ENCODE results near the gene PARVG. TPM values are rescaled to one million over a fixed set of nuclear protein-coding genes. Genes with fewer than 3 reads are reported as not detected.

Gene PARVG
- polyA plus RNA-seq, 2 of the 4 experiments (the other 2 are of a cell fraction), result not detected

- no peaks in the 10 kb centered on the region for H3K4me1 ChIP-seq
- WGBS (ENCODE audit: missing lambda C conversion rate), result 57% methylated on average over 1 of the region's 8 CpGs
- no peak for TF ChIP-seq NFE2L2 (conservative IDR thresholded peaks at IDR 0.05; ENCODE audit: low read length)
- TF ChIP-seq E2F6 (IDR thresholded peaks at IDR 0.05; ENCODE audit: borderline replicate concordance, low read depth), result no peak
- no peak for TF ChIP-seq GATA3 (IDR thresholded peaks at IDR 0.05; ENCODE audit: borderline replicate concordance)
- TF ChIP-seq NPAS2 (CRISPR knock-in tag; IDR thresholded peaks at IDR 0.05; ENCODE audit: borderline replicate concordance), result no peak
- TF ChIP-seq HOXB5 (CRISPR knock-in tag; IDR thresholded peaks at IDR 0.05), result no peak
- no peak for TF ChIP-seq JUN (IDR thresholded peaks at IDR 0.05)
- TF ChIP-seq EHF (CRISPR knock-in tag; IDR thresholded peaks at IDR 0.05), result no peak
- TF ChIP-seq EHMT2 (IDR thresholded peaks at IDR 0.05; ENCODE audit: low read depth), result no peak
- TF ChIP-seq NR3C1 (IDR thresholded peaks at IDR 0.05), result no peak
- no peak for TF ChIP-seq ATOH8 (CRISPR knock-in tag; IDR thresholded peaks at IDR 0.05; ENCODE audit: low read depth)
- TF ChIP-seq SREBF2 (IDR thresholded peaks at IDR 0.05), result no peak
- TF ChIP-seq HMGXB4 (CRISPR knock-in tag; IDR thresholded peaks at IDR 0.05; ENCODE audit: borderline replicate concordance), result no peak
- no peak for TF ChIP-seq ZSCAN20 (CRISPR knock-in tag; IDR thresholded peaks at IDR 0.05)
- TF ChIP-seq RAD21 (conservative IDR thresholded peaks at IDR 0.05 in 1 of 2, IDR thresholded peaks at IDR 0.05 in 1 of 2), result no peak
- TF ChIP-seq FOXS1 (CRISPR knock-in tag; IDR thresholded peaks at IDR 0.05), result no peak
- no peak for TF ChIP-seq HES2 (IDR thresholded peaks at IDR 0.05)
- no peak for TF ChIP-seq RCOR1 (IDR thresholded peaks at IDR 0.05; ENCODE audit: low read depth, low read length)
- no peak for TF ChIP-seq FOSB (CRISPR knock-in tag; IDR thresholded peaks at IDR 0.05)
- no peak for TF ChIP-seq HOXB13 (CRISPR knock-in tag; IDR thresholded peaks at IDR 0.05; ENCODE audit: low read depth)
- peaks cover 3% of the 10 kb centered on the region; the same call in 1 of the 3 replicates for H3K9me3 ChIP-seq
- no peak overlapping the region for H3K4me2 ChIP-seq
- no peak overlapping the region for H3K4me3 ChIP-seq
- ATAC-seq (no peak), DNase-seq (ENCODE audit: low read depth in 1 of 2, low spot score in 1 of 2) (no peak), FAIRE-seq (no peak)
- ChIA-PET CTCF (no interaction called here), POLR2A (no interaction called here)
- no peak overlapping the region for H3K27ac ChIP-seq
Observed at GRCh38 chr22:44206696-44207095, 26.0 kb downstream of the PARVG start.

GRCh38 chr22:44207173-44207980, 26.7 kb downstream of the PARVG start:
- CTCF ChIA-PET, result no interaction called here
- no peak for FAIRE-seq

More at GRCh38 chr22:44207173-44207980, 26.7 kb downstream of the PARVG start:
- Histone ChIP-seq H3K9me3 (peaks cover 3% of the 10 kb centered on the region; the same call in 1 of the 3 replicates), H3K4me3 (no peak overlapping the region), H3K27ac (no peak overlapping the region), H3K4me2 (no peak overlapping the region), H3K4me1 (no peaks in the 10 kb centered on the region)
- 76% methylated on average over 4 of the region's 16 CpGs for WGBS (ENCODE audit: missing lambda C conversion rate)
- ATAC-seq, result no peak
- DNase-seq (ENCODE audit: low read depth in 1 of 2, low spot score in 1 of 2), result no peak
- POLR2A ChIA-PET, result no interaction called here
- TF ChIP-seq GATA3 (IDR thresholded peaks at IDR 0.05; ENCODE audit: borderline replicate concordance) (no peak), NPAS2 (CRISPR knock-in tag; IDR thresholded peaks at IDR 0.05; ENCODE audit: borderline replicate concordance) (no peak), ZFP36 (IDR thresholded peaks at IDR 0.05; ENCODE audit: borderline replicate concordance, partially characterized antibody) (no peak), ZNF302 (CRISPR knock-in tag; IDR thresholded peaks at IDR 0.05) (no peak), RFX5 (IDR thresholded peaks at IDR 0.05) (no peak), RNF2 (IDR thresholded peaks at IDR 0.05; ENCODE audit: borderline replicate concordance, low read depth) (no peak)

All from A549 (cell line).